ENCODE data around the gene WIZ. TPM values are rescaled to one million over a fixed set of nuclear protein-coding genes. Genes with fewer than 3 reads are reported as not detected.

WIZ gene
- total RNA-seq, 1 experiment from 2014 or later, result 11.6 TPM

DNA sequence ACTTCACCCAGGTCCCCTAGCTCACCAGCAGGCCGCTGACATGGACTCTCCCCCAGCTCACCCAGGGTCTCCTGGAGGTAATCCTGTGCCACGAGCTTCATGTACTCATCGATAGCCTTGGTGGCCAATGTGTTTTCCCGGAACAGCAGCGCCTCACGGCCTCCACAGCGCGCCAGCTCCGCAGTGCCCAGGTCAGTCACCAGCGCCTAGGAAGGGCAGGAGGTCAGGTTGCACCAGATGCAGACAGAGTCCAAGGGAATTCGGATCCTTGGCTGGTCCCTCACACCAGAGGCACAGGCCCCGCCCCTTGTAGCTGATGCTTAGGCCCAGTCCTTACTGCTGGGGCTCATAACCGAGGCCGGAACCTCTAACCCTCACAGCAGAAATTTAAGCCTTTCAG is 6.7 kb upstream of the WIZ start:
- no peak overlapping the region for H3K4me3 ChIP-seq

GRCh38 chr19:15455996-15456395 is 6.2 kb upstream of the WIZ start:
- Histone ChIP-seq H3K9me3 (replicated peaks) (peaks cover 4% of the 10 kb centered on the region; the same call in 1 of the 2 replicates), H3K36me3 (no peaks in the 10 kb centered on the region), H3K27me3 (replicated peaks) (peaks cover 44% of the 10 kb centered on the region), H3K27ac (no peak overlapping the region), H3K4me1 (replicated peaks) (peaks cover 16% of the 10 kb centered on the region), H3K4me3 (no peak overlapping the region)
- no peak for DNase-seq (ENCODE audit: low read depth in 1 of 2, low spot score in 2 of 2)

More for the DNA sequence above, 6.7 kb upstream of the WIZ start:
- H3K27me3 ChIP-seq (replicated peaks), result peaks cover 44% of the 10 kb centered on the region
- peaks cover 4% of the 10 kb centered on the region; the same call in 1 of the 2 replicates for H3K9me3 ChIP-seq (replicated peaks)
- H3K4me1 ChIP-seq (replicated peaks), result peaks cover 16% of the 10 kb centered on the region
- H3K27ac ChIP-seq, result no peak overlapping the region
- DNase-seq (ENCODE audit: low read depth in 1 of 2, low spot score in 2 of 2), result no peak
- no peaks in the 10 kb centered on the region for H3K36me3 ChIP-seq

DNA sequence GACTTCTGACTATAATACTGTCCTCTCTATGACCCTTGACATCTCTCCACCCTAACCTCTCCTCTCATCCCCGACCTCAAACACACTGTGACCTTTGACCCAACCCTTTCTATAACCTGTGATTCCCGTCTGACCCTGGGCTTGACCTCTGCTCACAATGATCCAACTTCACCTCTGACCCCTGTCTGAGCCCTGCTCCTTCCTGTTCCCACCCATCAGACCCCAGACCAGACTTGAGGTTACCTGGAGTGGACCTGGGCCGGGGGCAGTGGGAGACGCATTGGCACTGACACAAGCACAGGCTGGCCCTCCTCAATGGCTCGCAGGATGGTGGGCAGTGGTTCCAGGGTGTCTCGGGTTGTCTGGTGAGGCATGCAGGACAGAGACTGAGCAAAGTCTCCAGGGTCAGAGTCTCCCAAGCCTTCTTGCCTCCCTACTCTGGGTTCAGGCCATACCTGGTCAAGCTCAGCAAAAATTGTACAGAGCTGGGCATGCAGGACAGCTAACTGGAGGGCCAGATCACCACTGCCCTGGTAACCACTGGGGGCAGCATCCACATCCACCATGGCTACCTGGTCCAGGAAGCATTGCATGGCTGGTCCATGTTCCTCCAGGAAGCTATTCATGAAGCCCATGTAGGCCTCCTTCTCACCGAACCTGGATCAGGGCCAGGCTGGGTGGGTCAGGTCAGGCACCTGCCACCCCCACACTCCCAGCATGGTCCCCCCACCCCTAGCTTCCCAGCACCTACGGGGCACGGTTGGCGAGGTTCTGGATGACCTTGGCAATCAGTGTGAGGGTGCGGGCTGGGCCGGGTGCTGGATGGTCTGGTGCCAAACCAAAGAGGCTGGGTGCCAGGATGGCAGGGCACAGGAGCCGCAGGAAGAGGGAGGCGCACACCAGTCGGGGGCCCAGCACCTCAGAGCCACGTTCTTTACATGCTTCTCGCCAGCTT is 4.4 kb upstream of the WIZ start:
- no peak overlapping the region for H3K27ac ChIP-seq

DNA sequence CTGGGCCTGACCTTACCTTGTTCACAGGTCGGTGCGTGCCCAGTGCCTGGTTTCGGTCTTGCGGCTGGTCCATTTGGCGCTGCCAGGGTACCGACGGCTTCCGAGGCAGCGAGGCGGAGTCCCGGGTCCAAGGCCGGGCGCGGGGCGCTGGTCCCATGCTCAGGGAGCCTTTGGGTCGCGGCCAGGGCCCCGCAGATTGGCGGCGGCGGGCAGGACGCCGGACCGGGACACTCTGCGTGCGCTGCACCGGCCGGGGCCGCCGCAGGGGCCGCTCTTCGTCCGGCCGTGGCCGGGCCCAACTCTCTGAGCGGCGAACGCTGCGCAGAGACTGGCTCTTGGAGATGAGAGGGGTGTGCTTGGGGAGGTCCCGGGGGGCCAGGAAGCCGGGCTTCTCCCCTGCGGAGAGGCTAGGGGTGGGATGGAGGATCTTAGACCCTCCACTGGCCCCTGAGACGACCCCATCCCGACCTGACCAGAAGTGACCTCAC is 3.4 kb upstream of the WIZ start:
- Histone ChIP-seq H3K9me3 (replicated peaks) (peaks cover 4% of the 10 kb centered on the region; the same call in 1 of the 2 replicates), H3K4me3 (peak overlapping the region; percentile 5), H3K4me1 (replicated peaks) (peaks cover 24% of the 10 kb centered on the region), H3K36me3 (no peaks in the 10 kb centered on the region), H3K27me3 (replicated peaks) (peaks cover 40% of the 10 kb centered on the region), H3K27ac (no peak overlapping the region)
- DNase-seq (ENCODE audit: low read depth in 1 of 2, low spot score in 2 of 2), result peak in 1 of 2 experiments; percentile 44

More for the DNA sequence above, 4.4 kb upstream of the WIZ start:
- Histone ChIP-seq H3K4me3 (no peak overlapping the region), H3K9me3 (replicated peaks) (peaks cover 4% of the 10 kb centered on the region; the same call in 1 of the 2 replicates), H3K4me1 (replicated peaks) (peaks cover 21% of the 10 kb centered on the region), H3K27me3 (replicated peaks) (peaks cover 44% of the 10 kb centered on the region), H3K36me3 (no peaks in the 10 kb centered on the region)
- no peak for DNase-seq (ENCODE audit: low read depth in 1 of 2, low spot score in 2 of 2)

DNA sequence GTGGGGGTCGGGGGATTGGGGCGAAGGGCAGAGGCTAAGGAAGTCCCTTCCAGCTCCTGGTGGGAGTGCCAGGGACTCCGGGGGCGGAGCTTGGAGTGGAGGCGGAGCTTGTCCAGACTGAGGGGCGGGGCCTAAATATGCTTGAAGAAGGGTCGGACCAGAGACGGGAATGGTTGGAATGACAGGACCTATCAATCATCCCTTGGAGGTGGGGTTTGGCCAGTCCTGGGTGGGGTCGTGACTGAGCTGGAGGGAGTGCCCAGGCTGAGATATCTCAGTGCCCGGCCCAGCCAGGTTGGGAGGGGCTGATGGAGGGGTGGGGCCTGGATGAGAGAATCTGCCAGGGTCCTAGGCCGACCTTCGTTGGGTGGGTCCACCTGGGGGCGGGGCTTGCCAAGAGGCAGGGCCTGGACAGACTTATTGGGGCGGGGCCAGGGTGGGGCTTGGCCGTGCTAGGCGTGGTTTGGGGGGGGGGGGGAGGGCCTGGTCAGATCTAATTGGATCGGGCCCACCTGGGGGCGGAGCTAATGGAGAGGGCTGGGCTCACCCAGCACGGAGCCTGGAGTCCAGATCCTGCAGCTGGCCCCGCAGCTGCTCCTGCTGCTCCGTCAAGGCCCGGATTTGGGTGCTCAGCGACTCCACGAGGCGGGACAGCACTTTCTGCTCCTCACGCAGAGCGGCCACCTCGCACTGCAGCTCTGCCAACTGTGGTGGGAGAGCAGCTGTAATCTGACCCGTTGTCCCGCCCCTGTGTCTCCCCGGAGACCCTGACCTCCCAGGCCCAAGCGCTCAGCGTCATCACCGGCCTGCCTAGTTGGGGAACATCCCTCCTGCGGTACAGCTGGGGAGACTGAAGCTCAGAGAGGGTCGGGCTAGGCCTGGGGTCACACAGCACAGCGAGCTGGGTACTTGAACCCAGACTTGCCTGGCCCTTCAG is 2.6 kb upstream of the WIZ start:
- peaks cover 4% of the 10 kb centered on the region; the same call in 1 of the 2 replicates for H3K9me3 ChIP-seq (replicated peaks)
- peak; percentile 64 to 82 for DNase-seq (ENCODE audit: low read depth in 1 of 2, low spot score in 2 of 2)
- H3K4me1 ChIP-seq (replicated peaks), result peaks cover 20% of the 10 kb centered on the region
- H3K27ac ChIP-seq, result no peak overlapping the region
- H3K36me3 ChIP-seq, result no peaks in the 10 kb centered on the region
- H3K4me3 ChIP-seq, result peak overlapping the region; percentile 5
- H3K27me3 ChIP-seq (replicated peaks), result peaks cover 32% of the 10 kb centered on the region

- H3K27me3 ChIP-seq (replicated peaks), result peaks cover 14% of the 10 kb centered on the region
- H3K4me3 ChIP-seq, result no peak overlapping the region
- H3K27ac ChIP-seq, result no peak overlapping the region
- H3K9me3 ChIP-seq (replicated peaks), result no peaks in the 10 kb centered on the region
- DNase-seq (ENCODE audit: low read depth in 1 of 2, low spot score in 2 of 2), result no peak
- peaks cover 16% of the 10 kb centered on the region for H3K4me1 ChIP-seq (replicated peaks)
- no peaks in the 10 kb centered on the region for H3K36me3 ChIP-seq
Observed at GRCh38 chr19:15450528-15450890, 753 bp upstream of the WIZ start.

DNA sequence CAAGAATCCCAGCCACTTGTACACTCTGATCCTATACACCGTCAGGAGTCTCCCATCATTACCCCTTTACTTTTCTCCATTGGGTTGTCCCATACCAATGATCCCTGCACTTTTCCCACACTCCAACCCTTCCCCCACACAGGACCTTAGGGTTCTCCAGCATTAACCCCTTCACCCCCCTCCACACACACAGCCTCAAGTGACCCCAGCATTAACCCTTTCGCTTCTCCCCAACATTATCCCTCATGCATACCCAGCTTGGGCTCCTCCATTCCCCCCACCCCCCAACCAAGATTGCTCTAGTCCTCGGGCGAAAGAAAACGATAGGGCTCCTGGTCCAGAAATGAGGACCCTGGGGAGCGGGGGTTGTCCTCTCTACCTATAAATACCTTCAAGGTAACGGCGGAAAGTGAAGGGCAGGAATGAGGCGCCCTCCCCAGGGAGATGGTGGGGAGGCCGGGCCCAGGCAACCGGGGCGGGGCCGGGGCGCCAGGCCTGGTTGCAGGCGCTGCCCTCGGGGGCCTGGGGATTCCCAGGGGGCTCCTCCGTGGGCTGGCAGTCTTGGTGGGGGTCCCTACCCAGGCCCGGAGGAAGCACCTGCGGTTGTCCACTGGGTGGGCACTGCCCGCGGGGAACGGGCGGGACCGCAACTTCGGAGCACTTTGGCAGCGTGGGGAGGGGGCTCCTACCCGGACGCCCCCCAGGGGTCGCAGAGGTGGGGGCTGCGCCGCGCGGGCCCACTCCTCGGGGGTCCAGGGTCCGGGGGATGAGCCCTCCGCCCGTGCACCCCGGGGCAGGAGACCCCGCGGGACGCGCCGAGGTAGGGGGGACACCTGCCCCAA is 757 bp downstream of the WIZ start:
- no peak for DNase-seq (ENCODE audit: low read depth in 1 of 2, low spot score in 2 of 2)
- no peaks in the 10 kb centered on the region for H3K9me3 ChIP-seq (replicated peaks)

DNA sequence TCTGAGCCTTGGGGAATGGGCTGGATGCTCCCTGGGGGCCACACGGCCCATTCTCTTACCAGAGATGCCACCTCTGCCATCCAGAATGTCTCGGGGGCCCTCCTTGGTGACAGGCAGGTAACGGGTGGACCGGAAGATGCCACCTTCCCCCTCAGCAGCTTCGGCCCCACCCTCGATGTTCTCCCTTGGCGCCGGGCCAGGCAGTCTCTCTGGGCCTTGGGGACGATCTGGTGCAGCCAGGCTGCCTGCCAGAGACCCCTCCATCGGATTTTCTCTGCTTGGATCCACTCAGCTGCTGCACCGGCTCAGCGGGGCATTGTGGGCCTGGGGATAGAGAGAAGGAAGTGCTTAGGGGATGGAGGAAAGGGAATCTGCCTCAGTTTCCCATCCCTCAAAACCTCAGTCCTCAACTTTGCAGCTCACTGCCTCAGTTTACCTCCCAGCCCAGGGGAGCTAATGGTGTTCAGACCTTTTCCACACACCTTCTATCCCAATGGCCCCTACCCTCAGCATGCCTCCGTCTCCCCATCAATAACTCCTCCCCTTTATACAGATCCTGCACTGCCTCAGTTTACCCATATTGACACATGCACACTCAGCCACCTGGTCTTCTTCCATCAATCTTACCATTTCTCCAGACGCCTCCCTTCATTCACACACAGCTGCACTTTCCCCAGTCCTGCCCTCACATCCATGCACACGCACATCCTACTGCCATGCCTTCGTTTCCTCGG is 1.5 kb downstream of the WIZ start:
- Histone ChIP-seq H3K4me3 (no peak overlapping the region), H3K36me3 (no peaks in the 10 kb centered on the region), H3K27ac (no peak overlapping the region), H3K4me1 (replicated peaks) (peaks cover 16% of the 10 kb centered on the region), H3K27me3 (replicated peaks) (peaks cover 7% of the 10 kb centered on the region), H3K9me3 (replicated peaks) (no peaks in the 10 kb centered on the region)
- DNase-seq (ENCODE audit: low read depth in 1 of 2, low spot score in 2 of 2), result no peak

More for the DNA sequence above, 757 bp downstream of the WIZ start:
- peak overlapping the region; percentile 46 for H3K4me3 ChIP-seq
- peaks cover 7% of the 10 kb centered on the region for H3K27me3 ChIP-seq (replicated peaks)
- H3K27ac ChIP-seq, result no peak overlapping the region
- peaks cover 16% of the 10 kb centered on the region for H3K4me1 ChIP-seq (replicated peaks)
- no peaks in the 10 kb centered on the region for H3K36me3 ChIP-seq

DNA sequence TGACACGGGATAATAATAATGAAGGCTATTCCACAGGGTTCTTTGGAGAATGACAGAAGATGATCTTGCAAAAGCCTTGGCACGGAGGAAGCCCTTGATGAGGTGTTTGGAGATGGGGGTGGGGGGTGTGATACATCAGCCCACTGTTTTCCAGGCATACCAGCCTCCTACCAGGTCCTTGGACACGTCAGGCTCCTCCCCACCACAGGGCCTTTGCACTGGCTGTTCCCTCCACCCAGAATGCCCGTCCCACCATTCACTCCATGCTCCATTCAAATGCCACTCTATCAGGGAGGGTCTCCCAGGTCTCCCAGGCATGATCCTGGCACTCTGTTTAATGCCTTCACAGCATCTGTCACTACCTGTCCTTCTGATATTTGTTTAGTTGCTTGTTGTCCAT is 2.7 kb downstream of the WIZ start:
- H3K27ac ChIP-seq, result no peak overlapping the region
- H3K27me3 ChIP-seq (replicated peaks), result no peaks in the 10 kb centered on the region
- no peak overlapping the region for H3K4me3 ChIP-seq
- H3K36me3 ChIP-seq, result no peaks in the 10 kb centered on the region
- DNase-seq (ENCODE audit: low read depth in 1 of 2, low spot score in 2 of 2), result no peak
- peaks cover 8% of the 10 kb centered on the region for H3K4me1 ChIP-seq (replicated peaks)
- no peaks in the 10 kb centered on the region for H3K9me3 ChIP-seq (replicated peaks)

DNA sequence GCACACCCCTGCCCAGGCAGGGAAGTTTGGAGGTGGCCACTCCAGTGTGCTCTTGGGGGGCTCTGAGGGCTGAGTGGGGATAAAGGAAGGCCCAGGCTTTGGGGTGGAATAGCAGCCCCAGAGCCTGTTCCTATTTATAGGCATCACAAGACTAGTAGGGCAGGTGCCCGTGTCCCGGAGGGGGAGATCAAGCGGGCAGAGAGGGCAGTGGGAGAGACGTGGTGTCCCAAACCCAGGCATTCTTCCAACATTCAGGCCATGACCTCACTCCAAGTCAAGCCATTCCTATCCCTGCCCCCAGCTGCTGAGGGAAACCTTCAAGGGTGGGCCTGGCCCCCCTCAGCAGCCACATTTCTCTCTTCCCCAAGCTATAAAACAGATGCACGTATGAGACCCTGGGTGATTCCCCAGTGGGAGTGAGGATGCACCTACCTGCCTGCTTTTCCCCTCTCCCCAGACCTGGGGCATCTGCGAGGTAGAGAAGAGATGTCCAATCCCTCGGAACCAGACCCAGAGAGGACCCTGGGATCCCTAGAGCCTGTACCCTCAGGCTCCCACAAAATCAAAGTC is 3.9 kb downstream of the WIZ start:
- no peaks in the 10 kb centered on the region for H3K9me3 ChIP-seq (replicated peaks)
- no peak overlapping the region for H3K27ac ChIP-seq
- no peaks in the 10 kb centered on the region for H3K36me3 ChIP-seq
- no peak overlapping the region for H3K4me3 ChIP-seq
- peaks cover 8% of the 10 kb centered on the region for H3K4me1 ChIP-seq (replicated peaks)
- DNase-seq (ENCODE audit: low read depth in 1 of 2, low spot score in 2 of 2), result no peak
- no peaks in the 10 kb centered on the region for H3K27me3 ChIP-seq (replicated peaks)

- no peak overlapping the region for H3K27ac ChIP-seq
Observed at GRCh38 chr19:15445227-15445605, 4.5 kb downstream of the WIZ start.

GRCh38 chr19:15444505-15445226 is 5.1 kb downstream of the WIZ start:
- Histone ChIP-seq H3K4me3 (no peak overlapping the region), H3K36me3 (no peaks in the 10 kb centered on the region), H3K9me3 (replicated peaks) (no peaks in the 10 kb centered on the region), H3K4me1 (replicated peaks) (peaks cover 5% of the 10 kb centered on the region), H3K27me3 (replicated peaks) (no peaks in the 10 kb centered on the region), H3K27ac (no peak overlapping the region)
- no peak for DNase-seq (ENCODE audit: low read depth in 1 of 2, low spot score in 2 of 2)

More at GRCh38 chr19:15445227-15445605, 4.5 kb downstream of the WIZ start:
- H3K36me3 ChIP-seq, result no peaks in the 10 kb centered on the region
- H3K4me3 ChIP-seq, result no peak overlapping the region
- no peak for DNase-seq (ENCODE audit: low read depth in 1 of 2, low spot score in 2 of 2)
- no peaks in the 10 kb centered on the region for H3K9me3 ChIP-seq (replicated peaks)
- H3K4me1 ChIP-seq (replicated peaks), result peaks cover 8% of the 10 kb centered on the region
- H3K27me3 ChIP-seq (replicated peaks), result no peaks in the 10 kb centered on the region

Data from SJSA1 (cell line).